K562 (cell line): ENCODE data around the gene RABGAP1L. TPM values are rescaled to one million over a fixed set of nuclear protein-coding genes. Genes with fewer than 3 reads are reported as not detected.

ENCODE experiments used
- ATAC-seq: fragments of 200-7000 bp; cut with Tn5 transposase; 3 replicates; pipeline ENCODE4 v1.9.1; 2020; ENCODE audit warnings: moderate library complexity
- BruUV-seq: library from RNA; stranded (reverse); fragments of 400-500 nt; replicated peaks from 2 replicates; lab custom pipeline; 2021; lab: Mats Ljungman, UMichigan
- CTCF ChIA-PET: fragments of 300-600 bp; formaldehyde crosslinking; extraction: SDS; loops from one replicate; lab custom pipeline; 2021; ENCODE audit warnings: low intra/inter-chr PET ratio; lab: Yijun Ruan, JAX
- POLR2A ChIA-PET: fragments of 300-600, 350-650 bp; sonication (Branson Sonifier 250); formaldehyde crosslinking; extraction: SDS; loops from one replicate; lab custom pipeline; 2021; ENCODE audit warnings: antibody characterized with exemption, inconsistent platforms; lab: Yijun Ruan, JAX
- DNase-seq, 4 experiments: peaks; one replicate each; pipeline versions ENCODE4 v3.0.0 to v3.0.0-alpha.2; 2011 to 2018; ENCODE audit warnings: low spot score in 3 of 4, mixed read lengths in 3 of 4; ENCODE audit errors: extremely low read depth in 1 of 4
- FAIRE-seq: peaks from 2 replicates; lab custom pipeline; 2011; peaks lifted over from hg19 to GRCh38; lab: Jason Lieb, UNC
- H2AFZ ChIP-seq: 2 replicates; pipeline ENCODE4 v1.6.0; 2011; ENCODE audit warnings: low read depth, low read length, control low read depth, inconsistent platforms
- H3K27ac ChIP-seq: fragments of 200-600 bp; 3 replicates; pipeline ENCODE4 v1.8.0; 2011; ENCODE audit warnings: low read depth, mild to moderate bottlenecking, control low read depth, inconsistent platforms, low read length, moderate library complexity, mixed read lengths; ENCODE audit errors: extremely low read depth
- H3K27me3 ChIP-seq, 2 experiments: fragments of 300-600 bp in 1 of 2; 2 replicates in 1 of 2; 3 replicates in 1 of 2; pipeline versions ENCODE4 v1.6.0 to v1.8.0; 2011; ENCODE audit warnings: inconsistent platforms in 2 of 2, low read length in 2 of 2, mild to moderate bottlenecking in 1 of 2, mixed read lengths in 1 of 2, moderate library complexity in 1 of 2; ENCODE audit not compliant: control insufficient read depth in 2 of 2, insufficient read depth in 2 of 2
- H3K36me3 ChIP-seq: fragments of 300-600 bp; 3 replicates; pipeline ENCODE4 v1.8.0; 2011; ENCODE audit warnings: mild to moderate bottlenecking, low read length, inconsistent platforms; ENCODE audit not compliant: control insufficient read depth, insufficient read depth
- H3K4me1 ChIP-seq, 2 experiments: fragments of 200-600 bp in 1 of 2; replicated peaks in 1 of 2; 2 replicates in 1 of 2; 3 replicates in 1 of 2; pipeline versions ENCODE4 v1.5.1 to v1.8.0; 2011; ENCODE audit warnings: inconsistent platforms in 2 of 2, low read length in 2 of 2, mild to moderate bottlenecking in 1 of 2, mixed read lengths in 1 of 2, moderate library complexity in 1 of 2; ENCODE audit not compliant: control insufficient read depth in 2 of 2, insufficient read depth in 2 of 2
- H3K4me2 ChIP-seq: 2 replicates; pipeline ENCODE4 v1.6.1; 2011; ENCODE audit warnings: low read length, control low read depth, inconsistent platforms, mixed read lengths; ENCODE audit not compliant: insufficient read depth
- H3K4me3 ChIP-seq: fragments of 200-600 bp; sonication (generic), shearing (Covaris generic); 2 replicates; pipeline ENCODE4 v1.5.1; 2016; ENCODE audit warnings: control low read depth, inconsistent platforms
- H3K79me2 ChIP-seq: fragments of 200-600 bp; 3 replicates; pipeline ENCODE4 v1.8.0; 2011; ENCODE audit warnings: low read length, inconsistent platforms; ENCODE audit not compliant: control insufficient read depth, insufficient read depth
- H3K9ac ChIP-seq, 2 experiments: 2 replicates each; pipeline versions ENCODE4 v1.6.0 to v1.6.1; 2011; ENCODE audit warnings: low read depth in 2 of 2, low read length in 2 of 2, control low read depth in 1 of 2, inconsistent platforms in 1 of 2, mild to moderate bottlenecking in 1 of 2, mixed read lengths in 1 of 2; ENCODE audit not compliant: insufficient read depth in 1 of 2
- H3K9me1 ChIP-seq: one replicate; pipeline ENCODE4 v1.6.0; 2011; ENCODE audit warnings: inconsistent platforms, mild to moderate bottlenecking, low read length, moderate library complexity; ENCODE audit not compliant: control insufficient read depth, insufficient read depth
- H3K9me3 ChIP-seq: replicated peaks from 2 replicates; pipeline ENCODE4 v1.5.1; 2011; ENCODE audit warnings: low read depth, low read length, inconsistent platforms; ENCODE audit not compliant: control insufficient read depth, insufficient read depth
- H4K20me1 ChIP-seq: replicated peaks from 2 replicates; pipeline ENCODE4 v1.6.1; 2011; ENCODE audit warnings: low read length, inconsistent platforms, mixed read lengths; ENCODE audit not compliant: control insufficient read depth, insufficient read depth
- JUND ChIP-seq, 2 experiments: IDR thresholded peaks; 2 replicates in 1 of 2; 3 replicates in 1 of 2; pipeline ENCODE4 v1.6.1; 2011; ENCODE audit warnings: borderline replicate concordance in 2 of 2, low read depth in 2 of 2, low read length in 2 of 2, improper control_type of control experiment in 1 of 2, missing biosample characterization in 1 of 2, missing genetic modification characterization in 1 of 2, missing genetic modification reagents in 1 of 2
- NCOR1 ChIP-seq: fragments of 450-650 bp; IDR thresholded peaks from 2 replicates; pipeline ENCODE4 v1.6.1; 2016; ENCODE audit warnings: mild to moderate bottlenecking, moderate library complexity
- RBM14 ChIP-seq: fragments of 200-400 bp; formaldehyde crosslinking; IDR thresholded peaks from 2 replicates; pipeline ENCODE4 v1.6.1; 2018; ENCODE audit warnings: low read depth, mild to moderate bottlenecking, low read length, moderate library complexity, borderline replicate concordance; ENCODE audit not compliant: insufficient read depth
- RHOXF2B ChIP-seq: fragments of 250-450 bp; sonication (Bioruptor Pico); conservative IDR thresholded peaks from 2 replicates; pipeline ENCODE4 v1.5.1; 2021
- SIX5 ChIP-seq, 2 experiments: IDR thresholded peaks; 2 replicates each; pipeline ENCODE4 v1.6.1; 2011; ENCODE audit warnings: low read length in 2 of 2, borderline replicate concordance in 1 of 2, low read depth in 1 of 2, mild to moderate bottlenecking in 1 of 2, moderate library complexity in 1 of 2; ENCODE audit not compliant: insufficient read depth in 1 of 2
- in situ Hi-C: fragments of 300-500 bp; cut with MboI; formaldehyde crosslinking; loops from 4 replicates; pipeline ENCODE4 v1.15.0; 2018; ENCODE audit warnings: inconsistent platforms, mixed read lengths
- intact Hi-C: fragments of 100-400 bp; cut with micrococcal nuclease; formaldehyde crosslinking; loops from 2 replicates; pipeline ENCODE4 v1.14.2; 2022
- polyA plus RNA-seq, 8 experiments: library from polyadenylated mRNA; depleted of rRNA in 4 of 8; stranded (reverse) in 5 of 8; unstranded in 3 of 8; fragments of >200 nt; fragmentation: Nextera tagmentation in 2 of 8; fragmentation: Illumina TruSeq in 1 of 8; extraction: Ambion mirVana in 2 of 8; extraction: Trizol in 1 of 8; gene quantifications; 2 replicates each; pipeline versions ENCODE4 v1.2.1 to v1.2.3, GENCODE V29; 2011 to 2014; ENCODE audit warnings: inconsistent platforms in 1 of 8, missing spikeins in 1 of 8
- total RNA-seq, 7 experiments: library from RNA; depleted of rRNA in 6 of 7; stranded (reverse); fragments of >200 nt in 6 of 7; fragmentation: Illumina TruSeq in 2 of 7; extraction: Trizol in 2 of 7; gene quantifications; 2 replicates each; pipeline versions ENCODE4 v1.2.1 to v1.2.3, GENCODE V29; 2011 to 2021; ENCODE audit warnings: low replicate concordance in 1 of 7
- TF ChIP-seq, protein P1 (sequence below): fragments of 450-650 bp; conservative IDR thresholded peaks from 2 replicates; pipeline ENCODE4 v1.6.1; 2016; ENCODE audit warnings: missing genetic modification characterization, low read depth, mild to moderate bottlenecking, missing compliant biosample characterization, moderate library complexity
- TF ChIP-seq, protein P2 (sequence below): fragments of 450-650 bp; IDR thresholded peaks from 2 replicates; pipeline ENCODE4 v1.6.1; 2016; ENCODE audit warnings: mild to moderate bottlenecking, moderate library complexity
- TF ChIP-seq, protein P3 (sequence below): fragments of 450-650 bp; IDR thresholded peaks from 2 replicates; pipeline ENCODE4 v1.6.1; 2016; ENCODE audit warnings: low read depth, mild to moderate bottlenecking, moderate library complexity

The RABGAP1L gene
- total and polyA plus RNA-seq, 9 of the 15 experiments (the other 6 are each of a cell fraction or from before 2014, with no cell fraction given) = 16.5 to 44.9 (median 26.7) TPM

DNA sequence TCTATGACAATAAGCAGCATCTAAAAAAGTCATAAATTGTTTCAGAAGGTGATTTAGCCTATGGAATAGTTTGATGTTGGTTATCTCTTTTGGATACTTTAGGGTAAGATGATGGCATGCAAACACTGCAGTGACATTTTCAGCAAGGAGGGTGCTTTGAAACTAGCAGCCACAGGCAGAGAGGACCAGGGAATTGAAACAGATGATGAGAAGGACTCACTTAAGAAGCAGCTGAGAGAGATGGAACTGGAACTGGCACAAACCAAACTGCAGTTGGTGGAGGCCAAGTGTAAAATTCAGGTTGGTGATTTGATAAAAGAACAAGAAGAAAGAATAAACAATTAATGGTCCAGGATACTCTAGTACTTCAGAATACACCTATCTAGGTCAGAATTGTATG is 829.2 kb downstream of the RABGAP1L start:
- peaks cover 10% of the 10 kb centered on the region; the same call in 2 of the 3 replicates for H3K36me3 ChIP-seq
- in situ Hi-C loops (loop anchor here (10.0 to 25.0 kb wide), 2 partner anchors 104 to 726 kb away; no protein-coding TSS in a partner anchor), intact Hi-C loops (no loop called here)
- no TSS peak for BruUV-seq
- no peak overlapping the region for H3K4me3 ChIP-seq
- no peak overlapping the region for H3K27ac ChIP-seq
- FAIRE-seq = no peak
- no peaks in the 10 kb centered on the region for H4K20me1 ChIP-seq
- ChIA-PET CTCF (no interaction called here), POLR2A (interaction anchor here (1.9 to 3.5 kb wide), 2 partner anchors 11 to 13 kb away, joined by 4 to 22 read pairs; partner anchors contain the start of gene CACYBP)
- no peak overlapping the region for H3K4me2 ChIP-seq
- DNase-seq = no peak
- H3K9me1 ChIP-seq = no peaks in the 10 kb centered on the region
- H3K4me1 ChIP-seq = no peaks in the 10 kb centered on the region
- no peaks in the 10 kb centered on the region for H3K79me2 ChIP-seq
- no peaks in the 10 kb centered on the region for H3K9me3 ChIP-seq
- no peak overlapping the region for H2AFZ ChIP-seq
- no peaks in the 10 kb centered on the region for H3K27me3 ChIP-seq
- no peak overlapping the region for H3K9ac ChIP-seq
- no peak for ATAC-seq
- TF ChIP-seq, protein P1, sequence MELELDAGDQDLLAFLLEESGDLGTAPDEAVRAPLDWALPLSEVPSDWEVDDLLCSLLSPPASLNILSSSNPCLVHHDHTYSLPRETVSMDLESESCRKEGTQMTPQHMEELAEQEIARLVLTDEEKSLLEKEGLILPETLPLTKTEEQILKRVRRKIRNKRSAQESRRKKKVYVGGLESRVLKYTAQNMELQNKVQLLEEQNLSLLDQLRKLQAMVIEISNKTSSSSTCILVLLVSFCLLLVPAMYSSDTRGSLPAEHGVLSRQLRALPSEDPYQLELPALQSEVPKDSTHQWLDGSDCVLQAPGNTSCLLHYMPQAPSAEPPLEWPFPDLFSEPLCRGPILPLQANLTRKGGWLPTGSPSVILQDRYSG = no peak
- TF ChIP-seq RHOXF2B (CRISPR knock-in tag) (no peak), SIX5 (IDR thresholded peaks at IDR 0.05; ENCODE audit: borderline replicate concordance in 1 of 2, insufficient read depth in 1 of 2, low read depth in 1 of 2, low read length in 2 of 2) (no peak), NCOR1 (no peak), RBM14 (no peak), JUND (IDR thresholded peaks at IDR 0.05; ENCODE audit: borderline replicate concordance, low read depth, low read length) (no peak), JUND (tag; IDR thresholded peaks at IDR 0.05; ENCODE audit: borderline replicate concordance, low read depth, low read length) (no peak)
- TF ChIP-seq, protein P2, sequence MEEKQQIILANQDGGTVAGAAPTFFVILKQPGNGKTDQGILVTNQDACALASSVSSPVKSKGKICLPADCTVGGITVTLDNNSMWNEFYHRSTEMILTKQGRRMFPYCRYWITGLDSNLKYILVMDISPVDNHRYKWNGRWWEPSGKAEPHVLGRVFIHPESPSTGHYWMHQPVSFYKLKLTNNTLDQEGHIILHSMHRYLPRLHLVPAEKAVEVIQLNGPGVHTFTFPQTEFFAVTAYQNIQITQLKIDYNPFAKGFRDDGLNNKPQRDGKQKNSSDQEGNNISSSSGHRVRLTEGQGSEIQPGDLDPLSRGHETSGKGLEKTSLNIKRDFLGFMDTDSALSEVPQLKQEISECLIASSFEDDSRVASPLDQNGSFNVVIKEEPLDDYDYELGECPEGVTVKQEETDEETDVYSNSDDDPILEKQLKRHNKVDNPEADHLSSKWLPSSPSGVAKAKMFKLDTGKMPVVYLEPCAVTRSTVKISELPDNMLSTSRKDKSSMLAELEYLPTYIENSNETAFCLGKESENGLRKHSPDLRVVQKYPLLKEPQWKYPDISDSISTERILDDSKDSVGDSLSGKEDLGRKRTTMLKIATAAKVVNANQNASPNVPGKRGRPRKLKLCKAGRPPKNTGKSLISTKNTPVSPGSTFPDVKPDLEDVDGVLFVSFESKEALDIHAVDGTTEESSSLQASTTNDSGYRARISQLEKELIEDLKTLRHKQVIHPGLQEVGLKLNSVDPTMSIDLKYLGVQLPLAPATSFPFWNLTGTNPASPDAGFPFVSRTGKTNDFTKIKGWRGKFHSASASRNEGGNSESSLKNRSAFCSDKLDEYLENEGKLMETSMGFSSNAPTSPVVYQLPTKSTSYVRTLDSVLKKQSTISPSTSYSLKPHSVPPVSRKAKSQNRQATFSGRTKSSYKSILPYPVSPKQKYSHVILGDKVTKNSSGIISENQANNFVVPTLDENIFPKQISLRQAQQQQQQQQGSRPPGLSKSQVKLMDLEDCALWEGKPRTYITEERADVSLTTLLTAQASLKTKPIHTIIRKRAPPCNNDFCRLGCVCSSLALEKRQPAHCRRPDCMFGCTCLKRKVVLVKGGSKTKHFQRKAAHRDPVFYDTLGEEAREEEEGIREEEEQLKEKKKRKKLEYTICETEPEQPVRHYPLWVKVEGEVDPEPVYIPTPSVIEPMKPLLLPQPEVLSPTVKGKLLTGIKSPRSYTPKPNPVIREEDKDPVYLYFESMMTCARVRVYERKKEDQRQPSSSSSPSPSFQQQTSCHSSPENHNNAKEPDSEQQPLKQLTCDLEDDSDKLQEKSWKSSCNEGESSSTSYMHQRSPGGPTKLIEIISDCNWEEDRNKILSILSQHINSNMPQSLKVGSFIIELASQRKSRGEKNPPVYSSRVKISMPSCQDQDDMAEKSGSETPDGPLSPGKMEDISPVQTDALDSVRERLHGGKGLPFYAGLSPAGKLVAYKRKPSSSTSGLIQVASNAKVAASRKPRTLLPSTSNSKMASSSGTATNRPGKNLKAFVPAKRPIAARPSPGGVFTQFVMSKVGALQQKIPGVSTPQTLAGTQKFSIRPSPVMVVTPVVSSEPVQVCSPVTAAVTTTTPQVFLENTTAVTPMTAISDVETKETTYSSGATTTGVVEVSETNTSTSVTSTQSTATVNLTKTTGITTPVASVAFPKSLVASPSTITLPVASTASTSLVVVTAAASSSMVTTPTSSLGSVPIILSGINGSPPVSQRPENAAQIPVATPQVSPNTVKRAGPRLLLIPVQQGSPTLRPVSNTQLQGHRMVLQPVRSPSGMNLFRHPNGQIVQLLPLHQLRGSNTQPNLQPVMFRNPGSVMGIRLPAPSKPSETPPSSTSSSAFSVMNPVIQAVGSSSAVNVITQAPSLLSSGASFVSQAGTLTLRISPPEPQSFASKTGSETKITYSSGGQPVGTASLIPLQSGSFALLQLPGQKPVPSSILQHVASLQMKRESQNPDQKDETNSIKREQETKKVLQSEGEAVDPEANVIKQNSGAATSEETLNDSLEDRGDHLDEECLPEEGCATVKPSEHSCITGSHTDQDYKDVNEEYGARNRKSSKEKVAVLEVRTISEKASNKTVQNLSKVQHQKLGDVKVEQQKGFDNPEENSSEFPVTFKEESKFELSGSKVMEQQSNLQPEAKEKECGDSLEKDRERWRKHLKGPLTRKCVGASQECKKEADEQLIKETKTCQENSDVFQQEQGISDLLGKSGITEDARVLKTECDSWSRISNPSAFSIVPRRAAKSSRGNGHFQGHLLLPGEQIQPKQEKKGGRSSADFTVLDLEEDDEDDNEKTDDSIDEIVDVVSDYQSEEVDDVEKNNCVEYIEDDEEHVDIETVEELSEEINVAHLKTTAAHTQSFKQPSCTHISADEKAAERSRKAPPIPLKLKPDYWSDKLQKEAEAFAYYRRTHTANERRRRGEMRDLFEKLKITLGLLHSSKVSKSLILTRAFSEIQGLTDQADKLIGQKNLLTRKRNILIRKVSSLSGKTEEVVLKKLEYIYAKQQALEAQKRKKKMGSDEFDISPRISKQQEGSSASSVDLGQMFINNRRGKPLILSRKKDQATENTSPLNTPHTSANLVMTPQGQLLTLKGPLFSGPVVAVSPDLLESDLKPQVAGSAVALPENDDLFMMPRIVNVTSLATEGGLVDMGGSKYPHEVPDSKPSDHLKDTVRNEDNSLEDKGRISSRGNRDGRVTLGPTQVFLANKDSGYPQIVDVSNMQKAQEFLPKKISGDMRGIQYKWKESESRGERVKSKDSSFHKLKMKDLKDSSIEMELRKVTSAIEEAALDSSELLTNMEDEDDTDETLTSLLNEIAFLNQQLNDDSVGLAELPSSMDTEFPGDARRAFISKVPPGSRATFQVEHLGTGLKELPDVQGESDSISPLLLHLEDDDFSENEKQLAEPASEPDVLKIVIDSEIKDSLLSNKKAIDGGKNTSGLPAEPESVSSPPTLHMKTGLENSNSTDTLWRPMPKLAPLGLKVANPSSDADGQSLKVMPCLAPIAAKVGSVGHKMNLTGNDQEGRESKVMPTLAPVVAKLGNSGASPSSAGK = no peak
- TF ChIP-seq, protein P3, sequence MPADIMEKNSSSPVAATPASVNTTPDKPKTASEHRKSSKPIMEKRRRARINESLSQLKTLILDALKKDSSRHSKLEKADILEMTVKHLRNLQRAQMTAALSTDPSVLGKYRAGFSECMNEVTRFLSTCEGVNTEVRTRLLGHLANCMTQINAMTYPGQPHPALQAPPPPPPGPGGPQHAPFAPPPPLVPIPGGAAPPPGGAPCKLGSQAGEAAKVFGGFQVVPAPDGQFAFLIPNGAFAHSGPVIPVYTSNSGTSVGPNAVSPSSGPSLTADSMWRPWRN = no peak
